Measurements from ENCODE around the gene HSD17B12. TPM values are rescaled to one million over a fixed set of nuclear protein-coding genes. Genes with fewer than 3 reads are reported as not detected.
"Not testable (repeated sequence)": the region's sequence is repeated elsewhere in the genome, so short reads cannot be mapped to it uniquely, and the experiment has no call there.

HSD17B12 gene
- total RNA-seq, 1 donor from 2014 or later: 84.7 TPM

DNA sequence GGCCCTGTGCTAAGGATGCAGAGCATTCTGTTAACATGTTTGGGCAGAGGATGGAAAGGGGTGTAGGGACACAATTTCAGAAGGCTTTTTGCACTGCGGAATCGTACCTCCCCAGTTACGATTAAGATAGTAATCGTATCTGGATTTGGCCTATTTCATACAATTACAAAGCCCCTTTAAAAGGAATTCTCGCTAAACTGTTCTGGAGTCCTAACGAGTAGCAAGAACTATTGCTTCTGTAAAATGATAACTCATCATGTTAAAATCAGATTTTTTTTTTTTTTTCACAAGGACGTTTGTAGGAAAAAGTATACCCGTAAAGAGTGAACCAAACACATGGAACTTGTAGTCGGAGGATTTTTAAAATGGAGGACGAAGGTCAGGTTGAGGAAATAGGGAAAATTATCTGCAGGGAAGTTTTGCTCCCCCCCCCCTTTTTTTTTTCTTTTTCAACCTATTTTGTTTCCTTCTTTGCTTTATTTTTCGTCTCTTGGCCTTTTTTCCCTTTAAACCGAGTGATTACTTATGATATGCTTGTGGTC lies 934 bp downstream of the HSD17B12 start:
- Histone ChIP-seq H3K27me3 (ENCODE audit: control insufficient read depth, insufficient read depth, low read length) (no peaks in the 10 kb centered on the region), H3K4me3 (ENCODE audit: low read depth, low read length) (peak overlapping the region; percentile 92), H3K36me3 (ENCODE audit: control insufficient read depth, insufficient read depth, low read length) (no peaks in the 10 kb centered on the region)
- no peak for DNase-seq (ENCODE audit: low read depth)
- TF ChIP-seq, protein P1, sequence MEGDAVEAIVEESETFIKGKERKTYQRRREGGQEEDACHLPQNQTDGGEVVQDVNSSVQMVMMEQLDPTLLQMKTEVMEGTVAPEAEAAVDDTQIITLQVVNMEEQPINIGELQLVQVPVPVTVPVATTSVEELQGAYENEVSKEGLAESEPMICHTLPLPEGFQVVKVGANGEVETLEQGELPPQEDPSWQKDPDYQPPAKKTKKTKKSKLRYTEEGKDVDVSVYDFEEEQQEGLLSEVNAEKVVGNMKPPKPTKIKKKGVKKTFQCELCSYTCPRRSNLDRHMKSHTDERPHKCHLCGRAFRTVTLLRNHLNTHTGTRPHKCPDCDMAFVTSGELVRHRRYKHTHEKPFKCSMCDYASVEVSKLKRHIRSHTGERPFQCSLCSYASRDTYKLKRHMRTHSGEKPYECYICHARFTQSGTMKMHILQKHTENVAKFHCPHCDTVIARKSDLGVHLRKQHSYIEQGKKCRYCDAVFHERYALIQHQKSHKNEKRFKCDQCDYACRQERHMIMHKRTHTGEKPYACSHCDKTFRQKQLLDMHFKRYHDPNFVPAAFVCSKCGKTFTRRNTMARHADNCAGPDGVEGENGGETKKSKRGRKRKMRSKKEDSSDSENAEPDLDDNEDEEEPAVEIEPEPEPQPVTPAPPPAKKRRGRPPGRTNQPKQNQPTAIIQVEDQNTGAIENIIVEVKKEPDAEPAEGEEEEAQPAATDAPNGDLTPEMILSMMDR (IDR thresholded peaks at IDR 0.05; ENCODE audit: insufficient read depth, low read length, poor library complexity, severe bottlenecking): no peak

DNA sequence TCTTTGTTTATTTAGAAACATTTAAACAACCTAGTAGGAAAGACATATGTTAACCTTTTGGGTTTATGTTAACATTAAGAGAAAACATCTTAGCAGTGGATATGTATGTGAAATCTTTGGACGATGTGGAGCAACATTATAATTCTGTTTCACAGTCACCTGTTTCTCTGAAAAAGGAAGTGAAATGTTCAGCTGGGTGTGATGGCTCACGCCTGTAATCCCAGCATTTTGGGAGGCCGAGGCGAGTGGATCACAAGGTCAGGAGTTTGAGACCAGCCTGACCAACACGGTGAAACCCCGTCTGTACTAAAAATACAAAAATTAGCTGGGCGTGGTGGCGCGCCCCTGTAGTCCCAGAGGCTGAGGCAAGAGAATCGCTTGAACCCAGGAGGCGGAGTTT lies 1.5 kb downstream of the HSD17B12 start:
- H3K36me3 ChIP-seq (ENCODE audit: control insufficient read depth, insufficient read depth, low read length); H3K27me3 ChIP-seq (ENCODE audit: control insufficient read depth, insufficient read depth, low read length); DNase-seq (ENCODE audit: low read depth): not testable (repeated sequence)
- H3K4me3 ChIP-seq (ENCODE audit: low read depth, low read length): peak overlapping the region; percentile 92

DNA sequence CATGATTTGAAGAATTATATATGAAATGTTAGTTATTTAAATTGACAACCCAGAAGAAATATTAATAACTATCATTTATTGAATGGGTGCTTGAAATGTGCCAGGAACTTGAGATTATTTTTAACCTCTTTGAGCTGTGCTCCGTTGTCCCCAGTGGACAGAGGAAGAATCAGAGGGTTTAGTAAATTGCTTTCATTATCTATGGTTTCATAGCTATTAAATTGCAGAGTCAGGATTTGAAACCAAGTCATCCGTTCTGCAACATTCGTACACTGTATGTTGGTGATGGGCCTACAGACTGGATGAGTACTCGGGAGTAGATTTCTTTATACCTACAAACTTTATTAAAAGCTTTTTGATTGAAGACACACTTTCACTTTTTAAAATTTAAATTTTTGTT lies 4.9 kb downstream of the HSD17B12 start:
- no peak overlapping the region for H3K4me3 ChIP-seq (ENCODE audit: low read depth, low read length)
- H3K36me3 ChIP-seq (ENCODE audit: control insufficient read depth, insufficient read depth, low read length): no peaks in the 10 kb centered on the region
- TF ChIP-seq, protein P1 (IDR thresholded peaks at IDR 0.05; ENCODE audit: insufficient read depth, low read length, poor library complexity, severe bottlenecking): no peak
- no peak for DNase-seq (ENCODE audit: low read depth)
- no peaks in the 10 kb centered on the region for H3K27me3 ChIP-seq (ENCODE audit: control insufficient read depth, insufficient read depth, low read length)

DNA sequence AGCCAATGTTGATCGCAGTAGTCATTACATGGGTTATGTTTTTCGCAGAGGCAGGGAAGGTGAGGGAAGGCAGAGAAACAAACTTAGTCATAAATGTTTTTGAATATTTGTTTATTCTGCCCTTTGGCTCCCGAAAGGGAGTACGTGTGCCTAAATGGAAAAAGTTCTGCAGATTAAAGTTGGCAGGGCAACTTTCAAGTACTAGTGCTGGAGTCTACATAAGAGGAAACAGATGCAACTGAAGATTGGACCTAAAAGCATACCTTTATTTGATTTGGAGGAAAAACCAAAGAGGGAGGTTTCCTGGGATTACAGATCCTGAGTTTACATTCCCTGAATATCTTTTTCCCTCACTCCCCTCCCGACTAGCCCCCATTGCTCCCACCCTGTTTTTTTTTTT lies 5.7 kb downstream of the HSD17B12 start:
- no peak for DNase-seq (ENCODE audit: low read depth)
- TF ChIP-seq, protein P1 (IDR thresholded peaks at IDR 0.05; ENCODE audit: insufficient read depth, low read length, poor library complexity, severe bottlenecking): no peak
- Histone ChIP-seq H3K27me3 (ENCODE audit: control insufficient read depth, insufficient read depth, low read length) (no peaks in the 10 kb centered on the region), H3K4me3 (ENCODE audit: low read depth, low read length) (no peak overlapping the region), H3K36me3 (ENCODE audit: control insufficient read depth, insufficient read depth, low read length) (no peaks in the 10 kb centered on the region)

DNA sequence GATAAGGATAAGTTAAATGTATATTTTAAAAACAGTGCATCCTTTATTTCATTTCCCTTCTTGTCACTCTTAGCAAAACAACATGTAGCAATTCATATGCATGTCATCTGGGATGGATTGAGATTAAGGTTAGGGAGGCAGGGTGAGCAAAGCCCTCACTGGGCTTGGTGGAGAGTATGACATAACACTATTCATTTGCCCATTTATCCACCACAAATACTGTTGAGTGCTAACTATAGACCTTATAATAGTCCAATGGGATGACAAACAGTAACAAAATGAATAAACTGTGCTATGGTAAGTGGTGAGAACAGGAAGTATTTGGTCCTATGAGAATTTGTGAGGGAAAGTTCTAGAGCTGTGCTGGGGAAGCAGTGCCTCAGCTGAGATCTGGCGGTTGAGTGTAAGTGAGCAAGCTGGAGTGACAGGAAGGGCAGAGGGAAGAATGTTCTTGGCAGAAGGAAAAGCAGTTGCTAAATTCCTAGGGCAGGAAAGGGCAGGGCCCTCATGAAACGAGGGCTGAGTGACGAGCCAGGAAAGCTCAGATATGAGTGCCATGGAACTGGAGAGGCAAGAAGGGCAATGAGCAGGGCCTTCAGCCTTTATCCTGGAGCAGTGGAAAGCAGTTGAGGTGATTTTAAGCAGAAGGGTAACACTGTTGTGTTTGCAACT lies 6.7 kb downstream of the HSD17B12 start:
- no peak for DNase-seq (ENCODE audit: low read depth)
- Histone ChIP-seq H3K36me3 (ENCODE audit: control insufficient read depth, insufficient read depth, low read length) (no peaks in the 10 kb centered on the region), H3K27me3 (ENCODE audit: control insufficient read depth, insufficient read depth, low read length) (no peaks in the 10 kb centered on the region), H3K4me3 (ENCODE audit: low read depth, low read length) (no peak overlapping the region)
- TF ChIP-seq, protein P1 (IDR thresholded peaks at IDR 0.05; ENCODE audit: insufficient read depth, low read length, poor library complexity, severe bottlenecking): no peak

DNA sequence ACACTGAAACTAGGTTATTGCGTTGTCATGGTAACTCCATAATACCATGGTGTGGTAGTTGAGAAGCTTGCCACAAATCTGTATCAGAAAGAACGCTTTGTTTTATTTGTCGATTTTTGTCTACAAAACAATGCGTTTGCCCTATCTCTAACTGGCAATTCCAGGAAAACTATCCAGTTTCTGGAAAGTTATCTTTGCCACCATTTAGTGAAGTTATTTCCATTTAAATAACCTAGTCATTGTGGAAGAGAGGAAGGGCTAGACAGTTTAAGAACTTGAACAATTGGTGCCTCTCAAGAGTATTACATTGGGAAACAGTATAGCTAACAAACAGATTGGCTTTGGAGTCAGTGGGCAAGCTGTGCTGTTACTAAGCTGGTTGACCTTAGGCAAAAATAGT lies 7.9 kb downstream of the HSD17B12 start:
- DNase-seq (ENCODE audit: low read depth): no peak
- H3K36me3 ChIP-seq (ENCODE audit: control insufficient read depth, insufficient read depth, low read length): no peaks in the 10 kb centered on the region
- TF ChIP-seq, protein P1 (IDR thresholded peaks at IDR 0.05; ENCODE audit: insufficient read depth, low read length, poor library complexity, severe bottlenecking): no peak

More for the DNA sequence above, 7.9 kb downstream of the HSD17B12 start:
- Histone ChIP-seq H3K27me3 (ENCODE audit: control insufficient read depth, insufficient read depth, low read length) (no peaks in the 10 kb centered on the region), H3K4me3 (ENCODE audit: low read depth, low read length) (no peak overlapping the region)
